GM13977 (cell line): ENCODE measurements around the gene SF3A1.

ENCODE experiments used
- DNase-seq: peaks from one replicate; pipeline ENCODE4 v3.0.0; 2012; ENCODE audit warnings: low spot score
- in situ Hi-C: fragments of 300-500 bp; cut with MboI; formaldehyde crosslinking; loops from one replicate; pipeline ENCODE4 v1.12.0; 2022; ENCODE audit warnings: low sequenced_read_pairs, low pct_unique_long_range_greater_than_20kb, mixed read lengths, inconsistent platforms; ENCODE audit not compliant: unreplicated experiment
- TF ChIP-seq, protein P1 (sequence below): IDR thresholded peaks from 2 replicates; pipeline ENCODE4 v1.5.1; 2012; ENCODE audit warnings: mild to moderate bottlenecking, control low read depth; ENCODE audit not compliant: insufficient read depth; ENCODE audit errors: extremely low read depth, missing control alignments

The SF3A1 gene

GRCh38 chr22:30362651-30363281 lies 6.1 kb upstream of the SF3A1 start:
- DNase-seq, result no peak
- TF ChIP-seq, protein P1, sequence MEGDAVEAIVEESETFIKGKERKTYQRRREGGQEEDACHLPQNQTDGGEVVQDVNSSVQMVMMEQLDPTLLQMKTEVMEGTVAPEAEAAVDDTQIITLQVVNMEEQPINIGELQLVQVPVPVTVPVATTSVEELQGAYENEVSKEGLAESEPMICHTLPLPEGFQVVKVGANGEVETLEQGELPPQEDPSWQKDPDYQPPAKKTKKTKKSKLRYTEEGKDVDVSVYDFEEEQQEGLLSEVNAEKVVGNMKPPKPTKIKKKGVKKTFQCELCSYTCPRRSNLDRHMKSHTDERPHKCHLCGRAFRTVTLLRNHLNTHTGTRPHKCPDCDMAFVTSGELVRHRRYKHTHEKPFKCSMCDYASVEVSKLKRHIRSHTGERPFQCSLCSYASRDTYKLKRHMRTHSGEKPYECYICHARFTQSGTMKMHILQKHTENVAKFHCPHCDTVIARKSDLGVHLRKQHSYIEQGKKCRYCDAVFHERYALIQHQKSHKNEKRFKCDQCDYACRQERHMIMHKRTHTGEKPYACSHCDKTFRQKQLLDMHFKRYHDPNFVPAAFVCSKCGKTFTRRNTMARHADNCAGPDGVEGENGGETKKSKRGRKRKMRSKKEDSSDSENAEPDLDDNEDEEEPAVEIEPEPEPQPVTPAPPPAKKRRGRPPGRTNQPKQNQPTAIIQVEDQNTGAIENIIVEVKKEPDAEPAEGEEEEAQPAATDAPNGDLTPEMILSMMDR, result no peak
- in situ Hi-C loops, result no loop called here

GRCh38 chr22:30361916-30362650 lies 5.4 kb upstream of the SF3A1 start:
- in situ Hi-C loops, result no loop called here
- no peak for DNase-seq
- TF ChIP-seq, protein P1, result no peak

DNA sequence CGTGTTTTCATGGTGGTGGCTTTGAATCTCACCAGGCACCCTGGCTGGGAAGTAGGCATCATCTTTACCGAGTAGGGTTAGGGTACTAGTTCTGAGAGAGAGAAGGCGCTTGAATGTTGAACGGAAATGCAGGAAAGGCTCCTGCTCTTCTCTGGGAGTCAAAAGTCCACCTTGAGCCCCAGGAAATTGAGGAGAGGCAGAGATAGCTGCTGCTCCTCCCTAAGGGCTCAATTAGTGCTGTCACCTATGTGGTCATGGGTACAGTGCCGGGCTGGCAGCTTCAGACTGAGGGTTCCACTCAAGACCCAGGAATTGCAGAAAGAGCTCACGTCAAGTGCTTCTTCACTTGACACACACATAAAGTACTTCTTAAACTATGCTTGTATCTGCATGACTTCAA lies 1.8 kb upstream of the SF3A1 start:
- in situ Hi-C loops, result no loop called here
- TF ChIP-seq, protein P1, result no peak
- no peak for DNase-seq

- no peak for DNase-seq
- in situ Hi-C loops, result no loop called here
- TF ChIP-seq, protein P1, result no peak
Measured at GRCh38 chr22:30357650-30358215, 1.0 kb upstream of the SF3A1 start.

DNA sequence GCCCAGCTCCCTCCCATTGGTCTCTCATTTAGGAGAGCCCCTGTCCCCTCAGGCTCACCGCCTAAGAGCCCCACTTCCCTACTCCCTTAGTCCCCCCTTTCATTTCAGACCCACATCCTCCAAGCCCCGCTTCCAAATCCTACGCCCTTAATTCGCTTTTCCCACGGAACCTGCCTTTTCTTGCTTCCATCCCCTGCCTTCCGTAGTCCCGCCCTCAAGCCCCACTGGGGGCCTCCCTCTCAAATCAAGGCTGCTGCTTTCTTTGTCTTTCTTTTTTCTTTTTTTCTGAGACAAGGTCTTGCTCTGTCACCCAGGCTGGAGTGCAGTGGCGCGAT lies 509 bp upstream of the SF3A1 start:
- in situ Hi-C loops, result no loop called here
- TF ChIP-seq, protein P1, result no peak
- DNase-seq, result no peak

- in situ Hi-C loops, result no loop called here
- DNase-seq, result no peak
- TF ChIP-seq, protein P1, result no peak
Measured at GRCh38 chr22:30354644-30355043, 2.0 kb downstream of the SF3A1 start.
